H1 (cell line): ENCODE results near the gene AQP2. TPM values are rescaled to one million over a fixed set of nuclear protein-coding genes. Genes with fewer than 3 reads are reported as not detected.

Source experiments
- CTCF ChIA-PET: fragments of 300-600 bp; sonication (Branson Sonifier 250); formaldehyde crosslinking; loops from one replicate; lab custom pipeline; 2021; ENCODE audit not compliant: partially characterized antibody; lab: Charles Lee
- POLR2A ChIA-PET: fragments of 300-600 bp; sonication (Branson Sonifier 250); formaldehyde crosslinking; loops from one replicate; lab custom pipeline; 2021; ENCODE audit warnings: inconsistent platforms; ENCODE audit not compliant: partially characterized antibody; lab: Charles Lee
- DNase-seq, 2 experiments: peaks; one replicate each; pipeline versions ENCODE4 v3.0.0 to v3.0.0-alpha.2; 2010 to 2022; ENCODE audit warnings: low spot score in 2 of 2, low read depth in 1 of 2, mixed read lengths in 1 of 2
- FAIRE-seq: peaks from 2 replicates; lab custom pipeline; 2011; peaks lifted over from hg19 to GRCh38; lab: Jason Lieb, UNC
- H2AFZ ChIP-seq: 2 replicates; pipeline ENCODE4 v1.8.1; 2012; ENCODE audit warnings: low read length, inconsistent platforms
- H2AK5ac ChIP-seq: 2 replicates; pipeline ENCODE4 v1.6.1; 2013; ENCODE audit warnings: low read depth, low read length
- H2BK120ac ChIP-seq: replicated peaks from 2 replicates; pipeline ENCODE3; 2013; ENCODE audit warnings: low read depth, low read length, inconsistent platforms
- H2BK12ac ChIP-seq: 2 replicates; pipeline ENCODE4 v1.6.1; 2013; ENCODE audit warnings: low read depth, low read length
- H2BK15ac ChIP-seq: 2 replicates; pipeline ENCODE4 v1.6.1; 2013; ENCODE audit warnings: low read length
- H2BK20ac ChIP-seq: 2 replicates; pipeline ENCODE4 v1.6.1; 2013; ENCODE audit warnings: low read length
- H2BK5ac ChIP-seq: 2 replicates; pipeline ENCODE4 v1.6.1; 2013; ENCODE audit warnings: low read depth, low read length
- H3K14ac ChIP-seq: 2 replicates; pipeline ENCODE4 v1.6.1; 2013; ENCODE audit warnings: inconsistent platforms; ENCODE audit not compliant: insufficient read length
- H3K18ac ChIP-seq: 2 replicates; pipeline ENCODE4 v1.6.1; 2013; ENCODE audit warnings: low read length; ENCODE audit errors: extremely low read depth
- H3K23ac ChIP-seq: 2 replicates; pipeline ENCODE4 v1.6.1; 2013; ENCODE audit warnings: inconsistent platforms; ENCODE audit not compliant: insufficient read length
- H3K23me2 ChIP-seq: 2 replicates; pipeline ENCODE4 v1.6.1; 2013; ENCODE audit warnings: low read depth, low read length
- H3K27ac ChIP-seq: 2 replicates; pipeline ENCODE4 v1.6.1; 2011; ENCODE audit warnings: low read depth, low read length, inconsistent platforms
- H3K27me3 ChIP-seq, 4 experiments: replicated peaks in 1 of 4; 1 replicate in 1 of 4; 2 replicates in 3 of 4; pipeline versions ENCODE4 v1.6.1 to v1.8.1; 2011 to 2013; ENCODE audit warnings: low read length in 3 of 4, mild to moderate bottlenecking in 3 of 4, inconsistent platforms in 2 of 4, mixed read lengths in 2 of 4, moderate library complexity in 1 of 4; ENCODE audit not compliant: control insufficient read depth in 3 of 4, insufficient read depth in 3 of 4; ENCODE audit errors: extremely low read depth in 1 of 4
- H3K36me3 ChIP-seq, 4 experiments: 2 replicates each; pipeline versions ENCODE4 v1.6.1 to v1.8.1; 2011 to 2013; ENCODE audit warnings: mild to moderate bottlenecking in 4 of 4, low read length in 3 of 4, moderate library complexity in 2 of 4, control low read depth in 1 of 4, inconsistent platforms in 1 of 4; ENCODE audit not compliant: insufficient read depth in 4 of 4, control insufficient read depth in 2 of 4
- H3K4ac ChIP-seq: replicated peaks from 2 replicates; pipeline ENCODE3; 2013; ENCODE audit warnings: low read length, low read depth, mixed read lengths, inconsistent platforms; ENCODE audit not compliant: insufficient read length
- H3K4me1 ChIP-seq, 4 experiments: replicated peaks in 1 of 4; 1 replicate in 1 of 4; 2 replicates in 3 of 4; pipeline versions ENCODE4 v1.6.1 to v1.8.1; 2011 to 2013; ENCODE audit warnings: low read length in 3 of 4, inconsistent platforms in 2 of 4, mixed read lengths in 1 of 4; ENCODE audit not compliant: insufficient read depth in 4 of 4, control insufficient read depth in 3 of 4
- H3K4me2 ChIP-seq, 2 experiments: 2 replicates each; pipeline versions ENCODE4 v1.6.1 to v1.8.1; 2011 to 2013; ENCODE audit warnings: low read depth in 2 of 2, low read length in 2 of 2, control low read depth in 1 of 2, inconsistent platforms in 1 of 2, mild to moderate bottlenecking in 1 of 2; ENCODE audit not compliant: insufficient read depth in 1 of 2
- H3K4me3 ChIP-seq, 4 experiments: fragments of 200-600, 300-600 bp in 1 of 4; sonication (generic), shearing (Covaris generic), sonication (Bioruptor Twin) in 1 of 4; 2 replicates each; pipeline versions ENCODE4 v1.5.1 to v1.8.1; 2011 to 2016; ENCODE audit warnings: low read length in 4 of 4, low read depth in 3 of 4, control low read depth in 2 of 4, inconsistent platforms in 2 of 4, mild to moderate bottlenecking in 2 of 4, mixed read lengths in 1 of 4, moderate library complexity in 1 of 4; ENCODE audit not compliant: insufficient read depth in 2 of 4; ENCODE audit errors: extremely low read depth in 1 of 4
- H3K56ac ChIP-seq: replicated peaks from 2 replicates; pipeline ENCODE3; 2013; ENCODE audit warnings: low read depth, mild to moderate bottlenecking, mixed read lengths, low read length, inconsistent platforms; ENCODE audit not compliant: insufficient read length
- H3K79me1 ChIP-seq: 2 replicates; pipeline ENCODE4 v1.6.1; 2013; ENCODE audit warnings: low read depth, low read length, control low read depth
- H3K79me2 ChIP-seq, 2 experiments: 2 replicates each; pipeline versions ENCODE4 v1.6.1 to v1.8.1; 2012 to 2013; ENCODE audit warnings: low read length in 2 of 2, mild to moderate bottlenecking in 2 of 2, inconsistent platforms in 1 of 2; ENCODE audit not compliant: insufficient read depth in 2 of 2, control insufficient read depth in 1 of 2
- H3K9ac ChIP-seq, 4 experiments: replicated peaks in 1 of 4; 1 replicate in 1 of 4; 2 replicates in 3 of 4; pipeline versions ENCODE4 v1.6.1 to v1.8.1; 2011 to 2013; ENCODE audit warnings: low read depth in 3 of 4, low read length in 3 of 4, control low read depth in 2 of 4, mild to moderate bottlenecking in 2 of 4, moderate library complexity in 2 of 4, inconsistent platforms in 1 of 4; ENCODE audit errors: extremely low read depth in 1 of 4
- H3K9me3 ChIP-seq, 2 experiments: 2 replicates each; pipeline versions ENCODE4 v1.6.1 to v1.8.1; 2012 to 2013; ENCODE audit warnings: mild to moderate bottlenecking in 2 of 2, moderate library complexity in 2 of 2, control low read depth in 1 of 2, inconsistent platforms in 1 of 2, low read depth in 1 of 2, low read length in 1 of 2, mixed read lengths in 1 of 2; ENCODE audit not compliant: insufficient read depth in 2 of 2
- H4K20me1 ChIP-seq, 2 experiments: replicated peaks in 1 of 2; 2 replicates each; pipeline versions ENCODE3 to v1.8.1; 2011 to 2013; ENCODE audit warnings: inconsistent platforms in 2 of 2, low read length in 2 of 2, mild to moderate bottlenecking in 1 of 2; ENCODE audit not compliant: insufficient read depth in 2 of 2, control insufficient read depth in 1 of 2
- H4K5ac ChIP-seq: 2 replicates; pipeline ENCODE4 v1.6.1; 2013; ENCODE audit warnings: low read length, low read depth, mixed read lengths, inconsistent platforms; ENCODE audit not compliant: insufficient read length
- H4K8ac ChIP-seq: 2 replicates; pipeline ENCODE4 v1.8.0; 2013; ENCODE audit warnings: mild to moderate bottlenecking, moderate library complexity, low read length, inconsistent platforms; ENCODE audit not compliant: insufficient read depth; ENCODE audit errors: extremely low read depth
- H4K91ac ChIP-seq: replicated peaks from 2 replicates; pipeline ENCODE3; 2013; ENCODE audit warnings: low read length, mixed read lengths, inconsistent platforms; ENCODE audit not compliant: insufficient read length
- ATF2 ChIP-seq: IDR thresholded peaks from 2 replicates; pipeline ENCODE4 v1.6.1; 2012; ENCODE audit warnings: low read length, inconsistent platforms
- CEBPB ChIP-seq: IDR thresholded peaks from 2 replicates; pipeline ENCODE4 v1.6.1; 2012; ENCODE audit warnings: low read depth, low read length
- JUND ChIP-seq: IDR thresholded peaks from 2 replicates; pipeline ENCODE4 v1.6.1; 2011; ENCODE audit warnings: mild to moderate bottlenecking, improper control_type of control experiment, low read length
- KDM4A ChIP-seq: IDR thresholded peaks from one replicate; pipeline ENCODE4 v1.7.1; 2012; ENCODE audit warnings: low read depth, mild to moderate bottlenecking, moderate library complexity, low read length, inconsistent platforms; ENCODE audit not compliant: severe bottlenecking
- PHF8 ChIP-seq: fragments of 200-600 bp; sonication (generic); conservative IDR thresholded peaks from 2 replicates; pipeline ENCODE4 v1.7.1; 2012; ENCODE audit warnings: low read depth, mild to moderate bottlenecking, inconsistent platforms, low read length, moderate library complexity
- RBBP5 ChIP-seq: IDR thresholded peaks from 2 replicates; pipeline ENCODE4 v1.7.1; 2012; ENCODE audit warnings: low read depth, mild to moderate bottlenecking, inconsistent platforms, low read length, moderate library complexity, borderline replicate concordance
- RFX5 ChIP-seq: IDR thresholded peaks from 2 replicates; pipeline ENCODE4 v1.6.1; 2011; ENCODE audit warnings: low read depth, low read length, improper control_type of control experiment, borderline replicate concordance
- SAP30 ChIP-seq: fragments of 300-600 bp; sonication (generic); IDR thresholded peaks from 2 replicates; pipeline ENCODE4 v1.7.1; 2012; ENCODE audit warnings: low read length, moderate library complexity, mild to moderate bottlenecking, inconsistent platforms; ENCODE audit not compliant: insufficient read depth, insufficient replicate concordance
- SIN3A ChIP-seq, 2 experiments: IDR thresholded peaks in 1 of 2; conservative IDR thresholded peaks in 1 of 2; 2 replicates each; pipeline ENCODE4 v1.6.1; 2011 to 2012; ENCODE audit warnings: low read length in 2 of 2, improper control_type of control experiment in 1 of 2, low read depth in 1 of 2, mild to moderate bottlenecking in 1 of 2
- SP1 ChIP-seq: IDR thresholded peaks from 2 replicates; pipeline ENCODE4 v1.6.1; 2011; ENCODE audit warnings: low read depth, low read length
- TCF12 ChIP-seq: IDR thresholded peaks from 2 replicates; pipeline ENCODE4 v1.6.1; 2011; ENCODE audit warnings: low read depth, mild to moderate bottlenecking, low read length
- WGBS, 2 experiments: shearing (Covaris generic) in 1 of 2; methylation state at CpG; one replicate each; pipeline versions ENCODE4 v1.1.6 to v1.1.7; 2013 to 2015; ENCODE audit warnings: low lambda C conversion rate in 2 of 2, mixed read lengths in 2 of 2, inconsistent platforms in 1 of 2, low coverage in 1 of 2, missing lambda C conversion rate in 1 of 2; ENCODE audit not compliant: insufficient replicate concordance in 2 of 2, insufficient coverage in 1 of 2, insufficient read length in 1 of 2; ENCODE audit errors: extremely low coverage in 1 of 2, missing lambda C conversion rate in 1 of 2; 5-methylcytosine and 5-hydroxymethylcytosine counted together
- polyA plus RNA-seq, 7 experiments: library from polyadenylated mRNA; depleted of rRNA in 3 of 7; stranded (reverse) in 5 of 7; unstranded in 2 of 7; fragments of >200 nt in 5 of 7; fragments of 200-250 nt in 2 of 7; gene quantifications; 1 replicate in 5 of 7; 2 replicates in 1 of 7; 4 replicates in 1 of 7; pipeline versions ENCODE4 v1.2.1 to v1.2.3, GENCODE V29; 2011 to 2013; ENCODE audit warnings: missing spikeins in 2 of 7, mixed read lengths in 2 of 7
- total RNA-seq: library from RNA; stranded (reverse); fragmentation: NEBNext Ultra II Directional; extraction: Animal tissue kit (Norgen Biotek cat#: 25700); gene quantifications from 2 replicates; pipeline ENCODE4 v1.2.1, GENCODE V29; 2021

The AQP2 gene
- total and polyA plus RNA-seq, 2 of the 8 experiments (the other 6 are each of a cell fraction or from before 2014, with no cell fraction given) = not detected

GRCh38 chr12:49929581-49929980 is 21.0 kb upstream of the AQP2 start:
- ChIA-PET POLR2A (interaction anchor here (1.4 kb wide), 1 partner anchor 17 kb away, joined by 4 read pairs; no protein-coding TSS in a partner anchor), CTCF (interaction anchor here (0.6 to 2.8 kb wide), 10 partner anchors 10 to 1074 kb away, joined by 3 to 18 read pairs (median 3); no protein-coding TSS in a partner anchor)
- H4K5ac ChIP-seq = no peak overlapping the region
- H4K91ac ChIP-seq = no peak overlapping the region
- FAIRE-seq = no peak
- H2BK15ac ChIP-seq = no peak overlapping the region
- H2AFZ ChIP-seq = no peak overlapping the region
- H2BK5ac ChIP-seq = no peak overlapping the region
- no peak overlapping the region for H3K4ac ChIP-seq
- H2AK5ac ChIP-seq = no peak overlapping the region
- H3K4me3 ChIP-seq = no peak overlapping the region
- H2BK120ac ChIP-seq = no peak overlapping the region
- no peak overlapping the region for H2BK20ac ChIP-seq
- H2BK12ac ChIP-seq = no peak overlapping the region
- no peaks in the 10 kb centered on the region for H3K79me2 ChIP-seq
- no peaks in the 10 kb centered on the region; a peak in 1 of 7 replicates for H3K27me3 ChIP-seq
- 0 out of 2 replicates have a peak, but pooled peaks cover 2% of the 10 kb centered on the region for H3K79me1 ChIP-seq
- H3K4me1 ChIP-seq = no peaks in the 10 kb centered on the region; a peak in 1 of 7 replicates
- H3K4me2 ChIP-seq = no peak overlapping the region
- H3K36me3 ChIP-seq = no peaks in the 10 kb centered on the region
- H3K23ac ChIP-seq = no peak overlapping the region
- no peak overlapping the region for H3K18ac ChIP-seq
- 88% methylated on average over 7 of the region's 7 CpGs; no CpG with 5 or more reads in 1 of the 2 experiments for WGBS, 2 experiments
- no peak overlapping the region for H3K56ac ChIP-seq
- no peak for DNase-seq
- H3K14ac ChIP-seq = no peak overlapping the region
- peaks cover 0 to 2% of the 10 kb centered on the region in 2 experiments for H4K20me1 ChIP-seq
- no peak overlapping the region for H3K27ac ChIP-seq
- no peaks in the 10 kb centered on the region for H3K9me3 ChIP-seq
- no peak overlapping the region for H4K8ac ChIP-seq
- H3K23me2 ChIP-seq = 0 out of 2 replicates have a peak, but pooled peaks cover 2% of the 10 kb centered on the region
- no peak overlapping the region for H3K9ac ChIP-seq
- TF ChIP-seq SP1 (no peak), RFX5 (no peak), SAP30 (no peak), JUND (no peak), SIN3A (conservative IDR thresholded peaks at IDR 0.05 in 1 of 2, IDR thresholded peaks at IDR 0.05 in 1 of 2; ENCODE audit: low read depth in 1 of 2, low read length in 2 of 2) (no peak), RBBP5 (no peak), ATF2 (no peak), CEBPB (no peak), PHF8 (no peak), KDM4A (no peak), TCF12 (no peak)
